ENCODE measurements around the gene RGS18.

RGS18 gene

DNA sequence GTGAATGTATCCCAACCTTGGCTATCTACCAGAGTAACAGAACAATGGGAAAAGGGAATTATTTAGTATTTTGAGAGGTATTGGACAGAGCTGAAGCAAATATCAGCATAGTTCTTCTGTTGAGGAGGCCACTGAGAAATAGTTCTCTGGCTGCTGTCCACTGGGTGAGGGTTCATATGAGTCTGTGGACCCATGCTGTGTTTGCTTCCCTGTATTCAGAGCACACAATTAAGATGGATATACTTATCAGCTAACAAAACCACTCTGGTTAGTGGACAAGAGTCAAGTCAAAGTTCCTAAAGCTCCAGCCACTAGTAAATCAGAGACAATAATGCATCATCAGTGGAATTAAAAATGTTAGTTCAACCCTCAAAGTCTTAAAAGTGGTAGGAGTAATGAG, 66.1 kb downstream of the RGS18 start:
- TF ChIP-seq, protein P1, sequence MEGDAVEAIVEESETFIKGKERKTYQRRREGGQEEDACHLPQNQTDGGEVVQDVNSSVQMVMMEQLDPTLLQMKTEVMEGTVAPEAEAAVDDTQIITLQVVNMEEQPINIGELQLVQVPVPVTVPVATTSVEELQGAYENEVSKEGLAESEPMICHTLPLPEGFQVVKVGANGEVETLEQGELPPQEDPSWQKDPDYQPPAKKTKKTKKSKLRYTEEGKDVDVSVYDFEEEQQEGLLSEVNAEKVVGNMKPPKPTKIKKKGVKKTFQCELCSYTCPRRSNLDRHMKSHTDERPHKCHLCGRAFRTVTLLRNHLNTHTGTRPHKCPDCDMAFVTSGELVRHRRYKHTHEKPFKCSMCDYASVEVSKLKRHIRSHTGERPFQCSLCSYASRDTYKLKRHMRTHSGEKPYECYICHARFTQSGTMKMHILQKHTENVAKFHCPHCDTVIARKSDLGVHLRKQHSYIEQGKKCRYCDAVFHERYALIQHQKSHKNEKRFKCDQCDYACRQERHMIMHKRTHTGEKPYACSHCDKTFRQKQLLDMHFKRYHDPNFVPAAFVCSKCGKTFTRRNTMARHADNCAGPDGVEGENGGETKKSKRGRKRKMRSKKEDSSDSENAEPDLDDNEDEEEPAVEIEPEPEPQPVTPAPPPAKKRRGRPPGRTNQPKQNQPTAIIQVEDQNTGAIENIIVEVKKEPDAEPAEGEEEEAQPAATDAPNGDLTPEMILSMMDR (conservative IDR thresholded peaks at IDR 0.05; ENCODE audit: low read length) = no peak
- no peak for TF ChIP-seq EZH2phosphoT487 (IDR thresholded peaks at IDR 0.05; ENCODE audit: borderline replicate concordance)

DNA sequence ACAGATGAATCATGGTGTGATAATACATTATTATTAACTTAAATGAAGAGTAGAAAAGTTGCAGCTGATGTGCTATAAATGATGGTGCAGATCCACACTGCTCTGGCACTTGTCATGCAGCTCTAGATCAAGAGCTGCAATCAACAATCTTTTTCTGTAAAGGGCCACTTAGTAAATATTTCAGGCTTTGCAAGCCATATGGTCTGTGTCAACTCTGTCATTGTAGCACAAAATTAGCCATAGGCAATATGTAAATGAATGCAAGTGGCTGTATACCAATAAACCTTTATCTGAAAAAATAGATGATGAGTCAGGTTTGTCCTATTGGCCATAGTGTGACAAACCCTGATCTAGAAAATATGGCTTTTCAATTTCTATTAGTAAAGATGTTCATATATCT, 66.6 kb downstream of the RGS18 start:
- TF ChIP-seq, protein P1 (conservative IDR thresholded peaks at IDR 0.05; ENCODE audit: low read length) = no peak
- TF ChIP-seq EZH2phosphoT487 (IDR thresholded peaks at IDR 0.05; ENCODE audit: borderline replicate concordance) = no peak
- no peaks in the 10 kb centered on the region for H3K79me2 ChIP-seq (ENCODE audit: insufficient read depth, low read length)
- no peaks in the 10 kb centered on the region for H3F3A ChIP-seq (ENCODE audit: low read depth)
- no peaks in the 10 kb centered on the region for H3K36me3 ChIP-seq (ENCODE audit: insufficient read depth, low read length)
- no peaks in the 10 kb centered on the region for H4K20me1 ChIP-seq (ENCODE audit: insufficient read depth, low read length, poor library complexity, severe bottlenecking)
- no peak overlapping the region for H3K4me3 ChIP-seq (ENCODE audit: low read length, poor library complexity, severe bottlenecking)
- no peaks in the 10 kb centered on the region for H3K9me2 ChIP-seq (replicated peaks; ENCODE audit: low read depth, low read length)
- no peaks in the 10 kb centered on the region for H3K9me3 ChIP-seq (ENCODE audit: insufficient read depth, low read depth, low read length)
- no peak overlapping the region for H2AFZ ChIP-seq (ENCODE audit: low read length)
- no peak overlapping the region for H3K4me2 ChIP-seq (ENCODE audit: low read depth, low read length, poor library complexity, severe bottlenecking)
- H3K9ac ChIP-seq (ENCODE audit: low read depth, low read length, poor library complexity, severe bottlenecking) = no peak overlapping the region
- no peaks in the 10 kb centered on the region for H3K27me3 ChIP-seq (ENCODE audit: insufficient read depth, low read length, poor library complexity, severe bottlenecking)
- H3K4me1 ChIP-seq (ENCODE audit: insufficient read depth, low read length, poor library complexity, severe bottlenecking) = peaks cover 20% of the 10 kb centered on the region

More for the DNA sequence above, 66.1 kb downstream of the RGS18 start:
- no peaks in the 10 kb centered on the region for H3K36me3 ChIP-seq (ENCODE audit: insufficient read depth, low read length)
- no peaks in the 10 kb centered on the region for H3F3A ChIP-seq (ENCODE audit: low read depth)
- H3K9me3 ChIP-seq (ENCODE audit: insufficient read depth, low read depth, low read length) = no peaks in the 10 kb centered on the region
- no peak overlapping the region for H3K4me3 ChIP-seq (ENCODE audit: low read length, poor library complexity, severe bottlenecking)
- H3K9me2 ChIP-seq (replicated peaks; ENCODE audit: low read depth, low read length) = no peaks in the 10 kb centered on the region
- no peaks in the 10 kb centered on the region for H4K20me1 ChIP-seq (ENCODE audit: insufficient read depth, low read length, poor library complexity, severe bottlenecking)
- H3K27me3 ChIP-seq (ENCODE audit: insufficient read depth, low read length, poor library complexity, severe bottlenecking) = no peaks in the 10 kb centered on the region
- H3K4me1 ChIP-seq (ENCODE audit: insufficient read depth, low read length, poor library complexity, severe bottlenecking) = peaks cover 20% of the 10 kb centered on the region
- H3K79me2 ChIP-seq (ENCODE audit: insufficient read depth, low read length) = no peaks in the 10 kb centered on the region
- H3K9ac ChIP-seq (ENCODE audit: low read depth, low read length, poor library complexity, severe bottlenecking) = no peak overlapping the region
- no peak overlapping the region for H3K4me2 ChIP-seq (ENCODE audit: low read depth, low read length, poor library complexity, severe bottlenecking)
- H2AFZ ChIP-seq (ENCODE audit: low read length) = no peak overlapping the region; the same call in 1 of the 2 replicates

DNA sequence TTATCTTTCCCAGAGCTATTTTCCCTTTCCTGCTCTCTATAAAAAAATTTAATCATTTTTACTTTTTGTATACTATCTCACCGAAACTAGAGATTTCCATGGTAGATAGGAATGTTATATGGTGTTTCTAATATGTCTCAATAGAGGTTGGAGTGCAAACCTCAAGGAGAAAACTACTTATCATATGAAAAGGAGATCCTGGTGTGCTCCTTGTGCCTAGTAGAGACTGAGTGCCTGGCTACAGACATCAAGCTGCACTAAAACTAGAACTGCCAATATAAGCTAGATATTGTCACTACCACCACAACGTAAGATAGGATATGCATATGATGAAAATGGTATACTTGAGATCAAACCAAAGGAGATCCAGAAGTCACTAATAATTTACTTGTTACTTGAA, 67.0 kb downstream of the RGS18 start:
- TF ChIP-seq, protein P1 (conservative IDR thresholded peaks at IDR 0.05; ENCODE audit: low read length) = no peak
- TF ChIP-seq EZH2phosphoT487 (IDR thresholded peaks at IDR 0.05; ENCODE audit: borderline replicate concordance) = no peak
- no peaks in the 10 kb centered on the region for H3K27me3 ChIP-seq (ENCODE audit: insufficient read depth, low read length, poor library complexity, severe bottlenecking)

More for the DNA sequence above, 67.0 kb downstream of the RGS18 start:
- Histone ChIP-seq H3F3A (ENCODE audit: low read depth) (no peaks in the 10 kb centered on the region), H4K20me1 (ENCODE audit: insufficient read depth, low read length, poor library complexity, severe bottlenecking) (no peaks in the 10 kb centered on the region), H3K79me2 (ENCODE audit: insufficient read depth, low read length) (no peaks in the 10 kb centered on the region), H3K4me3 (ENCODE audit: low read length, poor library complexity, severe bottlenecking) (peak overlapping the region; percentile 14), H2AFZ (ENCODE audit: low read length) (0 out of 2 replicates have a peak overlapping the region, but pooled peaks have one; percentile 7), H3K36me3 (ENCODE audit: insufficient read depth, low read length) (no peaks in the 10 kb centered on the region), H3K9ac (ENCODE audit: low read depth, low read length, poor library complexity, severe bottlenecking) (no peak overlapping the region), H3K9me3 (ENCODE audit: insufficient read depth, low read depth, low read length) (no peaks in the 10 kb centered on the region), H3K4me2 (ENCODE audit: low read depth, low read length, poor library complexity, severe bottlenecking) (peak overlapping the region; percentile 54), H3K4me1 (ENCODE audit: insufficient read depth, low read length, poor library complexity, severe bottlenecking) (peaks cover 20% of the 10 kb centered on the region), H3K9me2 (replicated peaks; ENCODE audit: low read depth, low read length) (no peaks in the 10 kb centered on the region)
